Common myeloid progenitor, CD34-positive (primary cell): Measurements from ENCODE around the gene LYZL1.
"Not testable (repeated sequence)": the region's sequence is repeated elsewhere in the genome, so short reads cannot be mapped to it uniquely, and the experiment has no call there.

Experiments used
- CTCF ChIA-PET: fragments of 350-600 bp; sonication (Branson Sonifier 250); formaldehyde crosslinking; loops from one replicate; lab custom pipeline; 2021; ENCODE audit warnings: antibody characterized with exemption; lab: Charles Lee
- POLR2A ChIA-PET: fragments of 350-600 bp; sonication (Branson Sonifier 250); formaldehyde crosslinking; loops from one replicate; lab custom pipeline; 2021; ENCODE audit warnings: antibody characterized with exemption; lab: Charles Lee
- DNase-seq, 3 donors: peaks; one replicate each; pipeline versions ENCODE4 v3.0.0 to v3.0.0-alpha.2; 2013
- H3K27ac ChIP-seq, 2 experiments: 1 replicate in 1 of 2; 2 replicates in 1 of 2; pipeline ENCODE4 v1.7.0; 2013; ENCODE audit warnings: inconsistent platforms in 2 of 2, low read length in 2 of 2, mild to moderate bottlenecking in 2 of 2, low read depth in 1 of 2, moderate library complexity in 1 of 2; ENCODE audit not compliant: severe bottlenecking in 2 of 2, insufficient read depth in 1 of 2, poor library complexity in 1 of 2
- H3K27me3 ChIP-seq, 5 experiments: replicated peaks in 2 of 5; 1 replicate in 3 of 5; 2 replicates in 2 of 5; pipeline versions ENCODE4 v1.6.1 to v1.7.0; 2013; ENCODE audit warnings: low read length in 4 of 5, mild to moderate bottlenecking in 2 of 5, moderate library complexity in 2 of 5, inconsistent platforms in 1 of 5; ENCODE audit not compliant: insufficient read depth in 5 of 5, control insufficient read depth in 4 of 5
- H3K36me3 ChIP-seq, 4 experiments: 1 replicate in 2 of 4; 2 replicates in 2 of 4; pipeline versions ENCODE4 v1.6.1 to v1.7.0; 2013; ENCODE audit warnings: low read length in 3 of 4, control low read depth in 1 of 4, mild to moderate bottlenecking in 1 of 4; ENCODE audit not compliant: control insufficient read depth in 4 of 4, insufficient read depth in 4 of 4
- H3K4me1 ChIP-seq, 4 experiments: 1 replicate in 3 of 4; 2 replicates in 1 of 4; pipeline versions ENCODE4 v1.6.1 to v1.7.1; 2013; ENCODE audit warnings: low read length in 3 of 4, mild to moderate bottlenecking in 3 of 4, control low read depth in 1 of 4, inconsistent platforms in 1 of 4, moderate library complexity in 1 of 4; ENCODE audit not compliant: control insufficient read depth in 4 of 4, insufficient read depth in 4 of 4; ENCODE audit errors: control extremely low read depth in 1 of 4
- H3K4me3 ChIP-seq, 7 experiments: 1 replicate in 4 of 7; 2 replicates in 3 of 7; pipeline versions ENCODE4 v1.5.1 to v1.7.0; 2013; ENCODE audit warnings: mild to moderate bottlenecking in 7 of 7, low read length in 6 of 7, moderate library complexity in 6 of 7, inconsistent platforms in 2 of 7, low read depth in 2 of 7, control low read depth in 1 of 7; ENCODE audit not compliant: insufficient read depth in 4 of 7, control insufficient read depth in 1 of 7; ENCODE audit errors: extremely low read depth in 1 of 7
- H3K9me3 ChIP-seq, 5 experiments: 1 replicate in 4 of 5; 2 replicates in 1 of 5; pipeline versions ENCODE4 v1.6.1 to v1.7.1; 2013; ENCODE audit warnings: low read length in 4 of 5, mild to moderate bottlenecking in 2 of 5, inconsistent platforms in 1 of 5, low read depth in 1 of 5, moderate library complexity in 1 of 5; ENCODE audit not compliant: control insufficient read depth in 4 of 5, insufficient read depth in 2 of 5; ENCODE audit errors: control extremely low read depth in 1 of 5
- WGBS: methylation state at CpG from one replicate; pipeline ENCODE4 v1.1.5; 2013; ENCODE audit not compliant: insufficient coverage; 5-methylcytosine and 5-hydroxymethylcytosine counted together

Gene LYZL1

GRCh38 chr10:29287635-29288034, 1.2 kb upstream of the LYZL1 start:
- ChIA-PET POLR2A (no interaction called here), CTCF (no interaction called here)
- no peak for DNase-seq
- Histone ChIP-seq H3K9me3 (no peaks in the 10 kb centered on the region), H3K27ac (no peak overlapping the region), H3K27me3 (peaks cover 0 to 7% (median 0%) of the 10 kb centered on the region in 5 experiments), H3K4me1 (no peaks in the 10 kb centered on the region), H3K36me3 (no peaks in the 10 kb centered on the region), H3K4me3 (no peak overlapping the region)
- no CpG with 5 or more reads among the region's 4 CpGs for WGBS

DNA sequence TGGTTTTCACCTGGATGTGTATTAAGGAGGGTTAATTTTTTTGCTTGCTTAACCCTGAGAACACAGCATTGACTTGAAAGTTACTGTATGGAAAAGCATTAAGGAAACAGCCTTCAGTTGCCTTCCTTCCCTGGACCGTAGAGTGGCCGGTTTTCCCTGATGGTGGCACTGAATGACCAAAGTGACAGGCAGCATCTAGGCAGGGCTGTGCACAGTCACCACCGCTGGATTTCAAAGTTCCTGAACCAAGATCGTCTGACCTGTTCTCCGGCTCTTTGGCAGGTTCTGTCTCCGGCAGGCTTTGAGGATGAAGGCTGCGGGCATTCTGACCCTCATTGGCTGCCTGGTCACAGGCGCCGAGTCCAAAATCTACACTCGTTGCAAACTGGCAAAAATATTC, 2.7 kb downstream of the LYZL1 start:
- H3K27me3 ChIP-seq, CTCF ChIA-PET: not testable (repeated sequence)
- 100% methylated on average over 2 of the region's 10 CpGs for WGBS

GRCh38 chr10:29292406-29292805, 3.5 kb downstream of the LYZL1 start:
- CTCF ChIA-PET, result interaction anchor here (1.1 kb wide), 1 partner anchor 10 kb away, joined by 3 read pairs; no protein-coding TSS in a partner anchor
- H3K4me3 ChIP-seq, H3K27me3 ChIP-seq, H3K27ac ChIP-seq, DNase-seq, H3K4me1 ChIP-seq, H3K36me3 ChIP-seq, POLR2A ChIA-PET: not testable (repeated sequence)
- 94% methylated on average over 10 of the region's 13 CpGs for WGBS
- peaks cover 0 to 12% (median 4%) of the 10 kb centered on the region in 5 experiments for H3K9me3 ChIP-seq

More for the DNA sequence above, 2.7 kb downstream of the LYZL1 start:
- POLR2A ChIA-PET, H3K27ac ChIP-seq, DNase-seq, H3K9me3 ChIP-seq, H3K4me1 ChIP-seq, H3K36me3 ChIP-seq, H3K4me3 ChIP-seq: not testable (repeated sequence)

DNA sequence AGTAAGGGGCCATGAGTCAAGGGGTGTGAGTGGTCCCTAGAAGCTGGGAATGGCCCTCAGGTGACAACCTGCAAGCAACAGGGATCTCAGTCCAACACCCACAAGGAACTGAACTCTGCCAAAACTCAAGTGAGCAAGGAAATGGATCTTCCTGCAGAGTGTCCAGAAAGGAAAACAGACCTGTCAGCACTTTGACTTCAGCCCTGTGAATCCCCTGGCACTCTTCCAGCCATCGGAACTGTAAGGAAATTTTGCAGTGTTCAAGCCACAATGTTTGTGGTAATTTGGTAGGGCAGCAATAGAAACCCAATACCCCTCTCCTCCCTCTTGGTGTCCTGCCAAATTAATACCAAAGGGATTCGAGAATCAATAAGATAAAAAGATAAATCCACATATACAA, 6.9 kb downstream of the LYZL1 start:
- Histone ChIP-seq H3K4me3 (no peak overlapping the region), H3K9me3 (peaks cover 0 to 25% (median 6%) of the 10 kb centered on the region in 5 experiments), H3K36me3 (no peaks in the 10 kb centered on the region), H3K27ac (no peak overlapping the region), H3K4me1 (no peaks in the 10 kb centered on the region), H3K27me3 (peaks cover 0 to 3% (median 0%) of the 10 kb centered on the region in 5 experiments)
- POLR2A ChIA-PET, result no interaction called here
- DNase-seq, result no peak
- CTCF ChIA-PET, result interaction anchor here (0.6 kb wide), 1 partner anchor 1164 kb away, joined by 3 read pairs; no protein-coding TSS in a partner anchor
- no CpG with 5 or more reads among the region's 2 CpGs for WGBS

DNA sequence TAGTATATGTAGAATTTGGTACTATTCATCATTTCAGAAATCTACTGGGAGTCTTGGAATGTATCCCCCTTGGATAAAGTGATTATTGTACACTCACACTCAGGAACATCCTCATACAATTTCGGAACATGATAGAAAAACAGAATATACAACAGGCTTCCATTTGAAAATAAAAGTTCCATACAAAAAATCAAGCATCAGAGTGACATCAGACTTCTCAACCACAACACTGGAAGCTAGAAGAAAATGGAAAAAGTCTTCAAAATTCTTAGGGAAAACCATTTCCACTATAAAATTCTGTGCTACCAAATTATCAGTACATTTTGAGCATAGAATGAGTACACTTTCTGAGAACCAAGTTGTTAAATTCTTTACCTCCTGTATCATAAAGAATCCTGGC, 8.8 kb downstream of the LYZL1 start:
- CTCF ChIA-PET, result no interaction called here
- Histone ChIP-seq H3K27ac (no peak overlapping the region), H3K27me3 (peaks cover 0 to 2% (median 0%) of the 10 kb centered on the region in 5 experiments), H3K9me3 (peaks cover 0 to 31% (median 6%) of the 10 kb centered on the region in 5 experiments), H3K4me3 (no peak overlapping the region), H3K36me3 (no peaks in the 10 kb centered on the region), H3K4me1 (no peaks in the 10 kb centered on the region)
- POLR2A ChIA-PET, result no interaction called here
- WGBS, result no CpG with 5 or more reads among the region's 1 CpG
- DNase-seq, result peak in 2 of 3 donors; percentile 21 to 24

GRCh38 chr10:29301359-29301910, 12.6 kb downstream of the LYZL1 start:
- Histone ChIP-seq H3K9me3 (peaks cover 0 to 27% (median 6%) of the 10 kb centered on the region in 5 experiments), H3K4me3 (no peak overlapping the region), H3K4me1 (peaks cover 0 to 5% (median 2%) of the 10 kb centered on the region in 4 experiments), H3K27me3 (peaks cover 0 to 7% (median 2%) of the 10 kb centered on the region in 5 experiments), H3K36me3 (no peaks in the 10 kb centered on the region), H3K27ac (no peak overlapping the region)
- ChIA-PET POLR2A (interaction anchor here (0.5 kb wide), 1 partner anchor 18 kb away, joined by 3 read pairs; no protein-coding TSS in a partner anchor), CTCF (interaction anchor here (1.4 kb wide), 1 partner anchor 638 kb away, joined by 6 read pairs; no protein-coding TSS in a partner anchor)
- DNase-seq, result no peak
- 83% methylated on average over 1 of the region's 1 CpG for WGBS

GRCh38 chr10:29302499-29302898, 13.6 kb downstream of the LYZL1 start:
- WGBS, result 93% methylated on average over 8 of the region's 10 CpGs
- POLR2A ChIA-PET, result no interaction called here
- no peak for DNase-seq
- Histone ChIP-seq H3K27ac (no peak overlapping the region), H3K9me3 (peaks cover 0 to 24% (median 6%) of the 10 kb centered on the region in 5 experiments), H3K27me3 (peaks cover 0 to 10% (median 2%) of the 10 kb centered on the region in 5 experiments), H3K36me3 (no peaks in the 10 kb centered on the region), H3K4me1 (peaks cover 0 to 5% (median 2%) of the 10 kb centered on the region in 4 experiments), H3K4me3 (no peak overlapping the region)
- CTCF ChIA-PET, result interaction anchor here (0.7 to 2.4 kb wide), 3 partner anchors 10 to 642 kb away, joined by 3 to 12 read pairs (median 4); no protein-coding TSS in a partner anchor
